Activated CD8-positive, alpha-beta memory T cell treated with anti-CD3 and anti-CD28 coated beads for 24 hours (primary cell): ENCODE results near the gene C2orf68.
"Not testable (repeated sequence)": the region's sequence is repeated elsewhere in the genome, so short reads cannot be mapped to it uniquely, and the experiment has no call there.

Source experiments
- DNase-seq: peaks from one replicate; pipeline ENCODE4 v3.0.0-alpha.2; 2020

C2orf68 gene

DNA sequence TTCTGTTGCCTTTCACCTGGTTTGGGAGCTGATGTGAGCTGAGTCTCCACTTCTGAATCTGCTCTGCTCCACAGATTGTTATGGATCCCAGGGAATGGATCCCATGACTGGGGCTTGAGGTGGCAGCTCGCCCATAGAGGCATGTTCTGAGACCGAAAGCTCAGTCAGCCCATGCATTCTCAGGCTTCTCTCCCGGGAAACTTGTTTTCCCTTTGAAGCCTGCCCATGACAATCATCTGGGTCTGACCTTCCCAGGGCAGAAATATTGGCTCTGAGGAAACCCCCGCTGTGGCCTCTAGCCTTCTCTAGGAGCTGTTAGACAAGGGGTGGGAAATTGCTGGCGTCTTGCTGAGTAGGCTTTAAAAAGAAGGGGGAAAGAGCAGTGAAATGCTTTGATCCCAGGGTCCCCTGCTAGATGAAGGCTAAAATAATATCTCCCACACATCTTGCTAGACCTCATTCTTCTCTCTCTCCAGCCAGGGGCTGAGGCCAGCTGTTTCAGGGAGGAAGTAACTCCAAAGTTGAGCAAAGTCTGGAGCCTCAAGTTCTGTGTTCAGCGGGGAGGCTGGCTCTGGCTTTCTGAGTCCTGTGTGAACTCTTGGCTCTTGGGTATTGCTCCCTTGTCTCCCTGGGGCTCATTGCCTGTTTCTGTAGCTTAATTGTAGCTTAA, 32.5 kb downstream of the C2orf68 start:
- no peak for DNase-seq

DNA sequence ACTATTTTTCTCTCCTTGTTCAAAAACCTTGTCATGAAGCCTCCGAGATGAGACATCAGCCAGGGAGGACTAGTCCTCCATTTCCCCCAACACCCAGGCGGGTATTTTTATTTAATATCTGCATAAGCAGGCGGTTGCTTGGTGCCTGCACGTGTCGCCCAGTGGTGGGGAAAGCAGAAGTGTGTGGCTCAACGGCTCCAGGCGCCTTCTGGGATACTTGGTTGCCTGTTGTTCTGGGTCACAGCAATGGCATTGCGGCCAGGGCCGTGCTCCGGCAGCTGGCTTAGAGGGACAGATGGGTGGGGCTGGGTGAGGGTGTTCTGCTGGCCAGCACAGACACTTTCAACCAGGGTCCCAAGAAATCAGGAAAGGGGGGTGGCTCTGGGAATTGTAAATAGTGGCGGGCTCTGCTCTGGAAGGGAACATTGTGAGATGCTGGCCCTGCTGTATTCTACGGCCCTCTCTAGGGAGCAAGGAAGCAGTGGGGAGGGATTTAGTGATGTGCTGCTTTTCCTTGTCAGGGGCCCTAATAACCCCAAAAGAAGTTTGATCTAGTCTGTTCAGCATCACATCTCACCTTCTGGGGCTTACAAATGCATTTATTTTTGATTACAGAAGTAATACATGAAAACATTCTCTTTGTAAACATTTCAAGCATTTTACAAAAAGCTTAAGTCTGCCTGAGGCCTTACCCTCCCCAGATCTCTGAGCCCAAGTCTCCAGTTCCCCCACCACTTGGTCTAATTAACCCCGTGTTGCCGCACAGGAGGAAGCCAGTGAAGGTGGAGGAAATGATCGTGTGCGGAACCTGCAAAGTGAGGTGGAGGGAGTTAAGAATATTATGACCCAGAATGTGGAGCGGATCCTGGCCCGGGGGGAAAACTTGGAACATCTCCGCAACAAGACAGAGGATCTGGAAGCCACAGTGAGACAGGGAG, 33.4 kb downstream of the C2orf68 start:
- DNase-seq, result peak; percentile 66

DNA sequence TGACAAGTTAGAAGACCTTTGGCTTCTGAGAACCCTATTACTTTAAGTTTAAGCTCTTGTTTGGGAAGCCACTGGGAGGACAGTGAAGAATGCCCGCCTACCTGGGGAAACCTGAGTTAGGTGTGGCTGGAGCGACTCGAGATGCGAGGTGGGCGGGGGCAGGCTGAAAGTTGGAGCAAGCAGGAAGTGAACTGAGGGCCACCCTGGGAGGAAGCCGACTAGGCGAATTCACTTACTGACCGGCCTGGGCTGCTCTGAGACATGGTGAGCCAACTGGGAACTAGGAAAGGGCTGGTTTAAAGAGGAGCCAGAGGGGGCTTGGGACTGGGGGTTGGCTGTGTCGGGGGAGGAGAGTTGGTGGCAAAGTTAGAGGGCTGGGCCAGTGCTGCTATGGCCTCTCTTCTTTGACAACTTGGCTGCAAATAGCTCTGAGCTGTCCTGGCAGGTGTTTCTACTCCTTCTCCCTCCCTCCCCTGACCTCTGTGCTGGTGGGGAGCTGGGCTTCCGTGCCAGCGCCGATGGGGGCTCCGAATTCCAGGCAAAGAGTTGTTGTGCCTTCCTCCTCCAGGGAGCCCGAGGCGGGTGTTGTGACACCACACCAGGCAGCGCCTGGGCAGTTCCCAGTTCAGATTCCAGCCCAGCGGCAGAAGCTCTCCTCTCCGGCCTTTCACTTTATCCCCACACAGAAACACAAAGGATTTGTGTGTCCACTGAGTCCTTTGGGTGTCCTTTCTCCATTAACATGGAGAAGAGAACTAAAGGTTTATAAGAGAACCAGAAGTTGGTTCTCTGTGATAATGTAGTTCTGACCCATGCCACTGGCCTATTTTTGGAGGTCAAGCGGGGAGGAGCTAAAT, 34.3 kb downstream of the C2orf68 start, which contains the start of gene VAMP8:
VAMP8 (plus strand) TSS at position 201 of the 857 bp plus-strand sequence; CDS start at position 262, 61 bp downstream.
- DNase-seq, result peak; percentile 81

DNA sequence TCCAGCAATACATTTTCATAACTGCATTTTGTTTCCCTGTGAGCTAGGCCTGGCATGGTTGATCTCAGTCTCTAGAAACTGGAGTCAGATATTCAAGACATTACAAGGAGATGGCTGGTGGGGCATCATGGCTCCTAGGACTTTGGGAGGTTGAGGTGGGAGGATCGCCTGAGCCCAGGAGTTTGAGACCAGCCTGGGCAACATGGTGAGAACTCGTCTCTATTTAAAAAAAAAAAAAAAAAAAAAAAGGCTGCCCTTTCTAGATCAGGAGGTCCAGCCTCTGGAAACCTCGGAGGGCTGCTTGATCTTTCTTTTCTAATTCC, 34.8 kb downstream of the C2orf68 start:
- no peak for DNase-seq

DNA sequence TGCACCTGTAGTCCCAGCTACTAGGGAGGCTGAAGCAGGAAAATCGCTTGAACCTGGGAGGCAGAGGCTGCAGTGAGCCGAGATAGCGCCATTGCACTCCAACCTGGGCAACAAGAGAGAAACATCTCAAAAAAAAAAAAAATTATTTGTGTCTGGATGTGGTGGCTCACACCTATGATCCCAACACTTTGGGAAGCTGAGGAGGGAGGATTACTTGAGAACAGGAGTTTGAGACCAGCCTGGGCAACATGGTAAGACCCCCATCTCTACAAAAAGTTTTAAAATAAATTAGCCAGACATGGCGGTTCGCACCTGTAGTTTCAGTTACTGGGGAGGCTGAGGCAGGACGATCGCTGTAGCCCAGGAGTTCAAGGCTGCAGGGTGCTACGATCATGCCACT, 36.1 kb downstream of the C2orf68 start:
- DNase-seq, result no peak

DNA sequence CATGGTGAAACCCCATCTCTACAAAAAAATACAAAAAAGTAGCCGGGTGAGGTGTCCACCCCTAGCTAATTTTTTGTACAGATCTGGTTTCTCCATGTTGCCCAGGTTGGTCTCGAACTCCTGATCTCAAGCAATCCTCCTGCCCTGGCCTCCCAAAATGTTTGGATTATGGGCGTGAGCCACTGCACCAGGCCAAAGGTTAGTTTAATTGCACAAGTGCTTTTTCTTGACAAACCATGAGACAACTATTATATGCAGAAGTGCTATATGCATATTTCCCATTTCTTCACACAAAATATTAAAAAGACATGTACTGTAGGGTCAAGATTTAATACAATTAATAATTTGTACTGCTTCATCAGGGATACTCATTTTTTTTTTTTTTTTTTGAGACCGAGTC, 45.6 kb downstream of the C2orf68 start:
- no peak for DNase-seq

DNA sequence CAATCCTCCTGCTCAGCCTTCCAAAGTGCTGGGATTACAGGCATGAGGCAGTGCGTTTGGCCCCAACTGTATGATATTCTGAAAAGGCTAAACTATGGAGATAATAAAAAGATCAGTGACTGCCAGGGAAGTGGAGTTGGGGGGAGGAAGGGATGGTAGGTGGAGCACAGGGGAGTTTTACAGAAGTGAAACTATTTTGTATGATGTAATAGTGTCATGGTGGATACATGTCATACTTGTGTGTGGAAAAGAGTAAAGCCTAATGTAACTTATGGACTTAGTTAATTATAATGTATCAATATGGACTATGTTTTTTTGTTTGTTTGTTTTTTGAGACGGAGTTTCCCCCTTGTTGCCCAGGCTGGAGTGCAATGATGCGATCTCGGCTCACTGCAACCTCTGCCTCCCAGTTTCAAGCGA, 47.7 kb downstream of the C2orf68 start:
- no peak for DNase-seq

DNA sequence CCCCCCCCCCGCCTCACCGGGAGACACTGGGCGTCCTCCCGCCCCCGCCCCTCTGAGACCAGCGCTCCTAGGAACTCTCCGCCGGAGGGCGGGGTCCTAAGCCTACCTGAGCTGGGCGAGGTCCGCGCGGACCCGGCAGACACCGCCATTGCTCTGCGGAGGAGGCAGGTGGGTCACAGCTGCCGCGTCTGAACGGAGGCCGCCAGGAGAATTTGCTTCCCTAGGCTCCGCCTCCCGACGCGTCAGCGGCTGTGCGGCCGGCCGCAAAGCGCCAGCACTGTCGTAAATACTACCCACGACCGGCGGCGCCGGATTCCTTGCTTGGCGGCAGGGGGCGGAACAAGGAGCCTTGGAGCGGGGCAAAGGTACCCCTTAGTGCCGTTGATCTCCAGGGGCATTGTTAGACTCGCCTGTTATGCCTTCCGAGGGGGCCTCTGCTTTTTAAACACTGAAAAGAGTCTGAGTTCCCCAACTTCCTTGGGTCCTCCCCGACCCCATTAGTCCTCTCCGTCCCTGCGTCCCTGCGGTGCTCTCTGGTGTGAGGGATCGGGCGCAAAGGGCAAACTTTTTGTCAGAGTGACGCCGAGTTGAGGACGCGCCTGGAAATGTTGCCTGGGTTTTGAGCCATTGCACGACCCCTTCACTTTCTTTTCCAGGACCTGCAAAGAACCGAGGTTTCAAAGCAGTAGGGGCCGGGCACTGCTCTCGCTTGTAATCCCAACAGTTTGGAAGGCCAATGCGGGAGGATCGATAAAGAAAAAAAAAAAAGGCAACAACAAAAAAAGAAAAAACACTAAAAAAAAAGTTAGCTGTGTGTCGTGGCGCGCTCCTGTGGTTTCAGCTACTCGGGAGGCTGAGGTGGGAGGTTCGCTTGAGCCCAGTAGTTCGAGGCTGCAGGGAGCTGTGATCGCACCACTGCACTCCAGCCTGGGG, 50.3 kb downstream of the C2orf68 start, which contains the start of gene GGCX:
GGCX (minus strand) TSS at position 214 of the 933 bp plus-strand sequence; CDS start at position 149, 65 bp downstream.
- DNase-seq, result peak; percentile 97

DNA sequence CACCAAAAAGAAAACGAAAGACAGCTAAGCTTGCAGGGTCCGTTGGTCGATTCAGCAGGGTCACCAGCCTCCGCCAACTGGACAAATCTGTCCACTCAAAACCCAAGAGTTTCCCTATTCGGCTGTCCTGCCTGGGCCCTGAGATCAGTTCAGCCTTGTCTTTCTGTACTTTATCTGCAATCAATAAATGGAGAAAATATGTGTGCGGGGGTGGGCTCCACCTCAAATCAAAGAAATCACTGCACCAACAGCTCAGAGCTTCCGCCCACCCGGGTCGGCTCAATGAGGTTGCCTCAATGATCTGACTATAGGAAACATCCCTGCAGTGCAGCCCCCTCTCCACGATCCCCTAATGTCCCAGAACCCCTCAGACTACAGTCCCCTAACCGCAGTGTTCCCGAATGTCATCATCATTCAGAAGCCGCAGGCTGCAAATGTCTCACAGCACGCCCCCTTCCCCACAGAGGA, 51.0 kb downstream of the C2orf68 start:
- no peak for DNase-seq

DNA sequence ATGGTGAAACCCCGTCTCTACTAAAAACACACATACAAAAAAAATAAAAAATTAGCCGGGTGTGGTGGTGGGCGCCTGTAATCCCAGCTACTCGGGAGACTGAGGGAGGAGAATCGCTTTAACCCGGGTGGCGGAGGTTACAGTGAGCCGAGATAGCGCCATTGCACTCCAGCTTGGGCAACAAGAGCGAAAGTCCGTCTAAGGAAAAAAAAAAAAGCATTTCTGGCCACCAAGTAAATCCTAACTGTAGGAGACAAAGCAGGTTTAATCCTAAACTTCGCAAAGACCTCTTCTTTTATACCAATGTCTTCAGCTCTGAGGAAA, 51.5 kb downstream of the C2orf68 start:
- DNase-seq, result not testable (repeated sequence)

DNA sequence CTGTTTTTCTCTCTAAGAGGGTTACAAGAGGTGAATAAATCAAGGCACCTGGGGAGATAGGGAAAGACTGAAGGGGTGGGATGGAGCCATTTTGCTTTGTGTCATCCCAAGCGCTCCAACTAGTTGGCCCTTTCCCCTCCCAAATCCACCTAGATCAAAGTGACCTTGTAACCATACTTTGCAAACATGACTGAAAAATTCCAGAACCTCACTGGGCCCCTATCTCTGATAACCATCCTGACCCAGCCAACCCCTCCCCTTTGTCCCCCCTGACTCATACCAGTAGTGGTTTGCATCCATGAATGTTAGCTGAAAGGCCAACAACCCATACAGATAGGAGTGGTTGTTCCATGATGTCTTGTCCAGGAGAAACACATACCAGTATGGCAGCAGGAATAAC, 53.7 kb downstream of the C2orf68 start:
- DNase-seq, result no peak

DNA sequence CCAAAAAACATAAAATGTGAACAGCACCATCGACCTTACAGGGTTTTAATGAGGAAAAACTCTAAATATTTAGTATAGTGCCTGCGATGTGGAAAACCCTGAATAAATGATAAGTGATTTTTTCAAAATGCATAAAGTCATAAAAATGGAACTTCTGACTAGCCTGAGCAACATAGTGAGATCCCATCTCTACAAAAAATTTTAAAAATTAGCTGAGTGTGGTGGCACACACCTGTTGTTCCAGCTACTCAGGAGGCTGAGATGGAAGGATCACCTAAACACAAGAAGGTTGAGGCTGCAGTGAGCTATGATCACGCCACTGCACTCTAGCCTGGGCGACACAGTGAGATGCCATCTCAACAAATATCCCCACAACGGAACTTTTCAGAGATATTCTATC, 54.7 kb downstream of the C2orf68 start:
- no peak for DNase-seq
